Mesenchymal stem cell (in vitro differentiated cells and primary cell): ENCODE measurements around the gene HNRNPUL2.
A peak's percentile ranks its signal among the peaks of the same experiment; 100 is the strongest.
"Not testable (repeated sequence)": the region's sequence is repeated elsewhere in the genome, so short reads cannot be mapped to it uniquely, and the experiment has no call there.

Experiments used
- DNase-seq: peaks from one replicate; pipeline ENCODE4 v3.0.0-alpha.2; 2013
- H2AFZ ChIP-seq: one replicate; pipeline ENCODE4 v1.6.1; 2013; ENCODE audit warnings: low read depth, mild to moderate bottlenecking, control low read depth, inconsistent platforms, low read length, moderate library complexity
- H2AK5ac ChIP-seq: 2 replicates; pipeline ENCODE4 v1.6.1; 2013; ENCODE audit warnings: low read length, moderate library complexity, mild to moderate bottlenecking, inconsistent platforms; ENCODE audit not compliant: severe bottlenecking
- H2BK120ac ChIP-seq: one replicate; pipeline ENCODE4 v1.6.1; 2013; ENCODE audit warnings: low read depth, mild to moderate bottlenecking, inconsistent platforms, low read length, moderate library complexity
- H2BK12ac ChIP-seq, 2 experiments: one replicate each; pipeline ENCODE4 v1.6.1; 2013; ENCODE audit warnings: inconsistent platforms in 2 of 2, low read length in 2 of 2, mild to moderate bottlenecking in 2 of 2, moderate library complexity in 2 of 2, control low read depth in 1 of 2
- H2BK15ac ChIP-seq: one replicate; pipeline ENCODE4 v1.6.1; 2013; ENCODE audit warnings: mild to moderate bottlenecking, low read depth, inconsistent platforms; ENCODE audit not compliant: poor library complexity, severe bottlenecking
- H2BK5ac ChIP-seq: 2 replicates; pipeline ENCODE4 v1.6.1; 2013; ENCODE audit warnings: low read depth, mild to moderate bottlenecking, low read length, control low read depth, inconsistent platforms; ENCODE audit not compliant: poor library complexity, severe bottlenecking
- H3K14ac ChIP-seq, 2 experiments: one replicate each; pipeline ENCODE4 v1.6.1; 2013; ENCODE audit warnings: inconsistent platforms in 2 of 2, low read length in 2 of 2, control low read depth in 1 of 2, mild to moderate bottlenecking in 1 of 2, moderate library complexity in 1 of 2
- H3K18ac ChIP-seq, 2 experiments: one replicate each; pipeline ENCODE4 v1.6.1; 2013; ENCODE audit warnings: inconsistent platforms in 2 of 2, low read length in 2 of 2, control low read depth in 1 of 2, low read depth in 1 of 2, mild to moderate bottlenecking in 1 of 2
- H3K23ac ChIP-seq, 2 experiments: one replicate each; pipeline ENCODE4 v1.6.1; 2013; ENCODE audit warnings: inconsistent platforms in 2 of 2, low read length in 2 of 2, mild to moderate bottlenecking in 2 of 2, moderate library complexity in 2 of 2, control low read depth in 1 of 2
- H3K27ac ChIP-seq: 2 replicates; pipeline ENCODE4 v1.5.1; 2013; ENCODE audit warnings: mild to moderate bottlenecking, moderate library complexity, low read length, control low read depth, inconsistent platforms; ENCODE audit not compliant: poor library complexity, severe bottlenecking
- H3K27me3 ChIP-seq, 2 experiments: 2 replicates each; pipeline versions ENCODE4 v1.6.1 to v1.7.0; 2013; ENCODE audit warnings: low read length in 2 of 2, mild to moderate bottlenecking in 2 of 2, moderate library complexity in 2 of 2, control low read depth in 1 of 2, inconsistent platforms in 1 of 2; ENCODE audit not compliant: control insufficient read depth in 1 of 2, insufficient read depth in 1 of 2
- H3K36me3 ChIP-seq, 2 experiments: 2 replicates each; pipeline versions ENCODE4 v1.6.1 to v1.7.0; 2013; ENCODE audit warnings: low read length in 2 of 2, control low read depth in 1 of 2, inconsistent platforms in 1 of 2, low read depth in 1 of 2, mild to moderate bottlenecking in 1 of 2; ENCODE audit not compliant: insufficient read depth in 2 of 2, control insufficient read depth in 1 of 2
- H3K4ac ChIP-seq, 2 experiments: one replicate each; pipeline ENCODE4 v1.6.1; 2013; ENCODE audit warnings: inconsistent platforms in 2 of 2, low read length in 2 of 2, mild to moderate bottlenecking in 2 of 2, moderate library complexity in 2 of 2, control low read depth in 1 of 2, low read depth in 1 of 2
- H3K4me1 ChIP-seq: 2 replicates; pipeline ENCODE4 v1.6.1; 2013; ENCODE audit warnings: low read depth, low read length, control low read depth; ENCODE audit not compliant: control insufficient read depth, insufficient read depth
- H3K4me2 ChIP-seq: 2 replicates; pipeline ENCODE4 v1.6.1; 2013; ENCODE audit warnings: low read length, mild to moderate bottlenecking, inconsistent platforms; ENCODE audit not compliant: poor library complexity, severe bottlenecking
- H3K4me3 ChIP-seq, 2 experiments: 2 replicates each; pipeline versions ENCODE4 v1.5.1 to v1.7.0; 2013; ENCODE audit warnings: low read length in 2 of 2, mild to moderate bottlenecking in 2 of 2, control low read depth in 1 of 2, low read depth in 1 of 2; ENCODE audit not compliant: insufficient read depth in 1 of 2
- H3K79me1 ChIP-seq: replicated peaks from 2 replicates; pipeline ENCODE4 v1.6.1; 2013; ENCODE audit warnings: mild to moderate bottlenecking, control low read depth, low read length, inconsistent platforms; ENCODE audit not compliant: poor library complexity, severe bottlenecking
- H3K9ac ChIP-seq: 2 replicates; pipeline ENCODE4 v1.7.0; 2013; ENCODE audit warnings: mild to moderate bottlenecking, low read length, moderate library complexity
- H3K9me3 ChIP-seq: 2 replicates; pipeline ENCODE4 v1.7.0; 2013; ENCODE audit warnings: mild to moderate bottlenecking, low read length; ENCODE audit not compliant: control insufficient read depth
- H4K8ac ChIP-seq: one replicate; pipeline ENCODE4 v1.6.1; 2013; ENCODE audit warnings: inconsistent platforms, mild to moderate bottlenecking, low read length, moderate library complexity
- H4K91ac ChIP-seq: one replicate; pipeline ENCODE4 v1.6.1; 2013; ENCODE audit warnings: mild to moderate bottlenecking, low read length, inconsistent platforms
- WGBS: methylation state at CpG from one replicate; pipeline ENCODE4 v1.1.7; 2013; ENCODE audit warnings: mixed read lengths; 5-methylcytosine and 5-hydroxymethylcytosine counted together

HNRNPUL2 gene

GRCh38 chr11:62770778-62771143 lies 43.5 kb upstream of the HNRNPUL2 start:
- H3K4me2 ChIP-seq: peak overlapping the region; percentile 66
- no peak overlapping the region for H2BK120ac ChIP-seq
- no peak overlapping the region for H2BK15ac ChIP-seq
- peak overlapping the region in 1 of 2 experiments; percentile 89 for H3K14ac ChIP-seq
- H3K27ac ChIP-seq: peak overlapping the region; percentile 75
- H3K4me3 ChIP-seq: peak overlapping the region in 1 of 2 experiments; percentile 90
- peak overlapping the region; percentile 9 to 45 for H2BK12ac ChIP-seq
- no peak overlapping the region for H2BK5ac ChIP-seq
- H3K18ac ChIP-seq: peak overlapping the region; percentile 52 to 92
- H2AFZ ChIP-seq: peak overlapping the region; percentile 75
- H3K27me3 ChIP-seq: no peaks in the 10 kb centered on the region
- H4K8ac ChIP-seq: peak overlapping the region; percentile 88
- peak overlapping the region; percentile 96 for H4K91ac ChIP-seq
- H3K23ac ChIP-seq: no peak overlapping the region
- H2AK5ac ChIP-seq: no peak overlapping the region
- WGBS: 25% methylated on average over 9 of the region's 18 CpGs
- peaks cover 17% of the 10 kb centered on the region for H3K79me1 ChIP-seq
- H3K9ac ChIP-seq: peak overlapping the region; percentile 91
- H3K4ac ChIP-seq: peak overlapping the region; percentile 79 to 87
- H3K36me3 ChIP-seq: peaks cover 24 to 39% of the 10 kb centered on the region in 2 experiments
- peaks cover 6% of the 10 kb centered on the region for H3K4me1 ChIP-seq
- DNase-seq: no peak
- no peaks in the 10 kb centered on the region for H3K9me3 ChIP-seq

DNA sequence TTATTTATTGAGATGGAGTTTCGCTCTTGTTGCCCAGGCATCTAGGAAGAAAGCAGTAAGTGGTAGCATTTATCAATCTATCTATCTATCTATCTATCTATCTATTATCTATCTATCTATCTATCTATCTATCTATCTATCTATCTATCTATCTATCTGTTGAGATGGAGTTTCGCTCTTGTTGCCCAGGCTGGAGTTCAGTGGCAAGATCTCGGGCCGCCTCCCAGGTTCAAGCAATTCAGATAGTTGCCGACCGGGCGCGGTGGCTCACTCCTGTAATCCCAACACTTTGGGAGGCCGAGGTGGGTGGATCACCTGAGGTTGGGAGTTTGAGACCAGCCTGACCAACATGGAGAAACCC lies 33.6 kb upstream of the HNRNPUL2 start:
- H2BK120ac ChIP-seq, H4K8ac ChIP-seq, H3K27me3 ChIP-seq, H2BK15ac ChIP-seq, H3K9me3 ChIP-seq, DNase-seq, H3K23ac ChIP-seq, H2BK12ac ChIP-seq, H2AK5ac ChIP-seq, H3K4ac ChIP-seq, H3K18ac ChIP-seq, H4K91ac ChIP-seq, H2BK5ac ChIP-seq, H3K27ac ChIP-seq, H3K14ac ChIP-seq, H3K4me2 ChIP-seq, H3K4me1 ChIP-seq: not testable (repeated sequence)
- 79% methylated on average over 3 of the region's 9 CpGs for WGBS
- H3K36me3 ChIP-seq: peaks cover 5 to 18% of the 10 kb centered on the region in 2 experiments
- peak overlapping the region; percentile 63 for H2AFZ ChIP-seq
- H3K79me1 ChIP-seq: peaks cover 13% of the 10 kb centered on the region
- peak overlapping the region in 1 of 2 experiments; percentile 99 for H3K4me3 ChIP-seq
- peak overlapping the region; percentile 93 for H3K9ac ChIP-seq

DNA sequence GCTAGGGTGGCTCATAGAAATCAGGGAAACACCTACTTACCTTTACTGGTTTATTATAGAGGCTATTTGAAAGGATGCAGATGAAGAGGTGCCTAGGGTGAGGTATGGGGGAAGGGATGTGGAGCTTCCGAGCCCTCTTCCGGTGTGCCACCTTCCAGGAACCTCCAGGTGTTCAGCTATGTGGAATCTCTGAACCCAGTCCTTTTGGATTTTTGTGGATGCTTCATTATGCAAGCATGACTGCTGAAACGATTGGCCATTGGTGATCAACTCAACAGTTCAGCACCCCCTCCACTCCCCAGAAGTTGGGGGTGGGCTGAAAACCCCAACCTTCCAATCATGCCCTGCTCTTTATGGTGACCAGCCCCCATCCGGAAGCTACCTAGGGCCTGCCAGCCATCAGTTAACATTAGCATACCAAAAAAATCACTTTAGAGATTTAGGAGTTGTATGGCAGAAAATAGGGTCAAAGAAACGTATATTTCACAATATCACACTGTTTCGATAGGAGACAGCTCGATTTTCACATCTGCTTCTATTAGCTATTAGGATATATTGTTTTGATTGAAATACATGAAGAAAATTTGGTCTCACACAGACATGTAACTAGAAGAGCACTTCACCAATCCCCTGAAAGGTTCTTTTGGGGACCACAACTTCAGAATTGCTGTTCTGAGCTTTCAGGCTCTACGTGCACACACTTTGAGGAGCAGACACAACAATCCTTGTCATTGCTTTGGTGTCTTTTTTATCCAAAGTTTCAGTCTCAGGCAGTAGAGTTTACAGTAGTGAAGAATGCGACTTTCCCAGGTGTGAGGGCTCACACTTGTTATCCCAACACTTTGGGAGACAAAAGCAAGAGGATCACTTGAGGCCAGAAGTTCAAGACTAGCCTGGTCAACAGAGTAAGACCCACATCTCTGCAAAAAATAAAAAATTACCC lies 30.9 kb upstream of the HNRNPUL2 start:
- no peak overlapping the region for H3K18ac ChIP-seq
- H3K36me3 ChIP-seq: peaks cover 3 to 8% of the 10 kb centered on the region in 2 experiments
- H3K4me3 ChIP-seq: no peak overlapping the region
- no peak overlapping the region for H2BK120ac ChIP-seq
- H3K14ac ChIP-seq: no peak overlapping the region
- no peaks in the 10 kb centered on the region for H3K9me3 ChIP-seq
- H3K27ac ChIP-seq: no peak overlapping the region
- no peak overlapping the region for H3K4ac ChIP-seq
- no peak overlapping the region for H4K91ac ChIP-seq
- no peak overlapping the region for H3K23ac ChIP-seq
- no peak overlapping the region for H2AK5ac ChIP-seq
- H3K27me3 ChIP-seq: no peaks in the 10 kb centered on the region
- no peak overlapping the region for H2BK5ac ChIP-seq
- H2BK12ac ChIP-seq: no peak overlapping the region
- no peak overlapping the region for H4K8ac ChIP-seq
- H2AFZ ChIP-seq: no peak overlapping the region
- H3K4me1 ChIP-seq: peaks cover 17% of the 10 kb centered on the region
- no peak overlapping the region for H3K4me2 ChIP-seq
- DNase-seq: no peak
- H3K79me1 ChIP-seq: peaks cover 14% of the 10 kb centered on the region
- H3K9ac ChIP-seq: no peak overlapping the region
- 51% methylated on average over 5 of the region's 9 CpGs for WGBS
- H2BK15ac ChIP-seq: no peak overlapping the region

DNA sequence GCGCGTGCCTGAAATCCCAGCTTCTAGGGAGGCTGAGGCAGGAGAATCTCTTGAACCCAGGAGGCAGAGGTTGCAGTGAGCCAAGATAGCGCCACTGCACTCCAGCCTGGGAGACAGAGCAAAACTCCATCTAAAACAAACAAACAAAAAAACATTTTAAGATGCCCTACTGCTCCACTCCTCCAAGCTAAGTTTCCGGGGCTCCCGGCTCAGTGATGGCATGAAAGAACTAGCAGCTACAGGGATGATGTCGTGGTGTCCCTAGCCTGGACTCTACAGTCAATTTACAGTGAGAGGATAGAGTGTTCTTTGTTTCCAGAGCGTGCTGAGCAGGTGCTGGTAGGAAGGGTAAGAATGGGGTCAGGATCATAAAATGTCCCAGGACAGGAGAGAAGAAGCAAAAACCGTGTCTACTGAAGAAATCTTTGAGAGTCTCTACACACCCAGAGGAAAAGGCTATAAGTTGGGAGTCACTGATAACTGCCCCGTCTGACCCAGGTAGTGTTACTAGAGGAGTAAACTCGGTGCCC lies 27.9 kb upstream of the HNRNPUL2 start:
- Histone ChIP-seq H3K27me3 (no peaks in the 10 kb centered on the region), H2BK5ac (no peak overlapping the region), H3K23ac (no peak overlapping the region), H4K91ac (no peak overlapping the region), H3K4ac (no peak overlapping the region), H2AFZ (no peak overlapping the region), H3K36me3 (peaks cover 16 to 18% of the 10 kb centered on the region in 2 experiments), H3K4me1 (peaks cover 10% of the 10 kb centered on the region), H3K4me2 (no peak overlapping the region), H3K9me3 (no peaks in the 10 kb centered on the region), H2AK5ac (no peak overlapping the region), H3K14ac (no peak overlapping the region), H4K8ac (no peak overlapping the region), H3K9ac (no peak overlapping the region), H3K4me3 (no peak overlapping the region), H3K79me1 (peaks cover 21% of the 10 kb centered on the region), H2BK120ac (no peak overlapping the region), H2BK15ac (no peak overlapping the region), H3K27ac (no peak overlapping the region), H3K18ac (no peak overlapping the region), H2BK12ac (no peak overlapping the region)
- no peak for DNase-seq
- 90% methylated on average over 10 of the region's 10 CpGs for WGBS
